Stimulated activated CD8-positive, alpha-beta memory T cell treated with anti-CD3 and anti-CD28 coated beads, Interleukin-4, amount 100 ng/mL, for 48 hours (primary cell): Measurements from ENCODE around the gene CT45A9.
"Not testable (repeated sequence)": the region's sequence is repeated elsewhere in the genome, so short reads cannot be mapped to it uniquely, and the experiment has no call there.

Source experiments
- DNase-seq: peaks from one replicate; pipeline ENCODE4 v3.0.0-alpha.2; 2020

CT45A9 gene

GRCh38 chrX:135871712-135872111 lies at the start of gene CT45A9:
CT45A9 (minus strand) TSS chrX:135871812; CDS start chrX:135868061, 3,751 bp downstream.
- not testable (repeated sequence) for DNase-seq

GRCh38 chrX:135920516-135920915 lies 48.9 kb upstream of the CT45A9 start:
- not testable (repeated sequence) for DNase-seq

GRCh38 chrX:135914404-135914803 lies 42.8 kb upstream of the CT45A9 start:
- DNase-seq = no peak

- DNase-seq = no peak
These were observed 38.6 kb upstream of the CT45A9 start for GRCh38 chrX:135910251-135910650.

- DNase-seq = no peak
These were observed 21.7 kb upstream of the CT45A9 start, which contains the start of the genes CT45A10 and SAGE1 for GRCh38 chrX:135893294-135893817. CT45A10 (minus strand) TSS chrX:135893444; CDS start chrX:135885344, 8,100 bp downstream. SAGE1 (plus strand) TSS chrX:135893716; CDS start chrX:135896243, 2,527 bp downstream.

- no peak for DNase-seq
These were observed 21.2 kb upstream of the CT45A9 start for GRCh38 chrX:135892781-135893180.

GRCh38 chrX:135890087-135890585 lies 18.5 kb upstream of the CT45A9 start:
- no peak for DNase-seq

GRCh38 chrX:135888976-135889375 lies 17.4 kb upstream of the CT45A9 start:
- DNase-seq = peak; percentile 70

GRCh38 chrX:135888230-135888629 lies 16.6 kb upstream of the CT45A9 start:
- not testable (repeated sequence) for DNase-seq

GRCh38 chrX:135882741-135883140 lies 11.1 kb upstream of the CT45A9 start:
- DNase-seq = not testable (repeated sequence)

- not testable (repeated sequence) for DNase-seq
These were observed 17.2 kb downstream of the CT45A9 start, which contains the start of gene CT45A8 for GRCh38 chrX:135854438-135854837. CT45A8 (minus strand) TSS chrX:135854538; CDS start chrX:135850783, 3,755 bp downstream.

GRCh38 chrX:135837180-135837579 lies 34.4 kb downstream of the CT45A9 start, which contains the start of gene CT45A7:
CT45A7 (minus strand) TSS chrX:135837280; CDS start chrX:135833533, 3,747 bp downstream.
- DNase-seq = not testable (repeated sequence)

- not testable (repeated sequence) for DNase-seq
These were observed 51.7 kb downstream of the CT45A9 start, which contains the start of gene CT45A2 for GRCh38 chrX:135819912-135820311. CT45A2 (minus strand) TSS chrX:135820012; CDS start chrX:135816265, 3,747 bp downstream.
